HG03520 (cell line): Measurements from ENCODE around the gene SLCO2A1.

Experiments used
- ATAC-seq: cut with Tn5 transposase; IDR thresholded peaks from one replicate; pipeline ENCODE4 v1.9.1; 2021; ENCODE audit warnings: mild to moderate bottlenecking, moderate library complexity; ENCODE audit not compliant: unreplicated experiment

The SLCO2A1 gene

GRCh38 chr3:134002306-134002705, 27.4 kb downstream of the SLCO2A1 start:
- no peak for ATAC-seq

- no peak for ATAC-seq
These were observed 28.5 kb downstream of the SLCO2A1 start for GRCh38 chr3:134001251-134001650.

GRCh38 chr3:133999891-134000685, 29.6 kb downstream of the SLCO2A1 start:
- no peak for ATAC-seq

- ATAC-seq: no peak
These were observed 31.0 kb downstream of the SLCO2A1 start for GRCh38 chr3:133998691-133999241.

GRCh38 chr3:133997871-133998635, 31.7 kb downstream of the SLCO2A1 start:
- no peak for ATAC-seq

GRCh38 chr3:133996996-133997395, 32.7 kb downstream of the SLCO2A1 start:
- ATAC-seq: no peak

GRCh38 chr3:133996251-133996661, 33.5 kb downstream of the SLCO2A1 start:
- ATAC-seq: no peak

GRCh38 chr3:133995264-133995663, 34.5 kb downstream of the SLCO2A1 start:
- no peak for ATAC-seq

- ATAC-seq: no peak
These were observed 35.4 kb downstream of the SLCO2A1 start for GRCh38 chr3:133994166-133994890.

GRCh38 chr3:133992951-133993620, 36.6 kb downstream of the SLCO2A1 start:
- ATAC-seq: no peak

- no peak for ATAC-seq
These were observed 37.3 kb downstream of the SLCO2A1 start for GRCh38 chr3:133992381-133992780.

- no peak for ATAC-seq
These were observed 38.1 kb downstream of the SLCO2A1 start for GRCh38 chr3:133991637-133992036.

GRCh38 chr3:133991209-133991608, 38.5 kb downstream of the SLCO2A1 start:
- no peak for ATAC-seq

GRCh38 chr3:133989936-133990702, 39.6 kb downstream of the SLCO2A1 start:
- no peak for ATAC-seq

GRCh38 chr3:133988631-133989161, 41.0 kb downstream of the SLCO2A1 start:
- ATAC-seq: no peak

GRCh38 chr3:133987948-133988484, 41.7 kb downstream of the SLCO2A1 start:
- ATAC-seq: no peak

GRCh38 chr3:133987136-133987535, 42.6 kb downstream of the SLCO2A1 start:
- no peak for ATAC-seq

- ATAC-seq: no peak
These were observed 43.4 kb downstream of the SLCO2A1 start for GRCh38 chr3:133986311-133986710.

GRCh38 chr3:133984975-133985374, 44.8 kb downstream of the SLCO2A1 start:
- no peak for ATAC-seq
